ENCODE results near the gene ALMS1.
"Not testable (repeated sequence)": the region's sequence is repeated elsewhere in the genome, so short reads cannot be mapped to it uniquely, and the experiment has no call there.

The ALMS1 gene

DNA sequence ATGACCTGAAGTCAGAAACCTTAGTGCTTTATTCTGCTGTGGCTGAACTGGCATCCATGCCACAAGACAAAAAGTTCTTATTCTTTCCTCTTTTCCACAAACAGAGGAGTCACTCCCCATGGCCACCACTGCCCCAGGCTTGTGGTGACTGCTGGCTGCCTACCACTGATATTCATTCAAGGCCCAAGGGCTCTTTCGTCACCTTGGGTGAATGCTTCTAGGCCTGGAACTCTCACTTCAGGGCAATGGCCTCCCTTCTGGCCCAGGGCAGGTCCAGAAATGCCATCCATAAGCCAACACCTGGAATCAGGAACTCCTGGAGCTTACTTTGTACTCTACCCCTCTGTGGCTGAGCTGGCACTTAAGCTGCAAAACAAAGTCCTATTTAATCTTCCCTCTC lies 146.7 kb downstream of the ALMS1 start:
- TF ChIP-seq, protein P1, sequence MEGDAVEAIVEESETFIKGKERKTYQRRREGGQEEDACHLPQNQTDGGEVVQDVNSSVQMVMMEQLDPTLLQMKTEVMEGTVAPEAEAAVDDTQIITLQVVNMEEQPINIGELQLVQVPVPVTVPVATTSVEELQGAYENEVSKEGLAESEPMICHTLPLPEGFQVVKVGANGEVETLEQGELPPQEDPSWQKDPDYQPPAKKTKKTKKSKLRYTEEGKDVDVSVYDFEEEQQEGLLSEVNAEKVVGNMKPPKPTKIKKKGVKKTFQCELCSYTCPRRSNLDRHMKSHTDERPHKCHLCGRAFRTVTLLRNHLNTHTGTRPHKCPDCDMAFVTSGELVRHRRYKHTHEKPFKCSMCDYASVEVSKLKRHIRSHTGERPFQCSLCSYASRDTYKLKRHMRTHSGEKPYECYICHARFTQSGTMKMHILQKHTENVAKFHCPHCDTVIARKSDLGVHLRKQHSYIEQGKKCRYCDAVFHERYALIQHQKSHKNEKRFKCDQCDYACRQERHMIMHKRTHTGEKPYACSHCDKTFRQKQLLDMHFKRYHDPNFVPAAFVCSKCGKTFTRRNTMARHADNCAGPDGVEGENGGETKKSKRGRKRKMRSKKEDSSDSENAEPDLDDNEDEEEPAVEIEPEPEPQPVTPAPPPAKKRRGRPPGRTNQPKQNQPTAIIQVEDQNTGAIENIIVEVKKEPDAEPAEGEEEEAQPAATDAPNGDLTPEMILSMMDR (IDR thresholded peaks at IDR 0.05; ENCODE audit: borderline replicate concordance, control extremely low read depth, extremely low read depth, insufficient read depth, missing control alignments) = no peak
- no peak for DNase-seq (ENCODE audit: low spot score)
- in situ Hi-C loops (cut with MboI; ENCODE audit: low sequenced_read_pairs, unreplicated experiment) = no loop called here

DNA sequence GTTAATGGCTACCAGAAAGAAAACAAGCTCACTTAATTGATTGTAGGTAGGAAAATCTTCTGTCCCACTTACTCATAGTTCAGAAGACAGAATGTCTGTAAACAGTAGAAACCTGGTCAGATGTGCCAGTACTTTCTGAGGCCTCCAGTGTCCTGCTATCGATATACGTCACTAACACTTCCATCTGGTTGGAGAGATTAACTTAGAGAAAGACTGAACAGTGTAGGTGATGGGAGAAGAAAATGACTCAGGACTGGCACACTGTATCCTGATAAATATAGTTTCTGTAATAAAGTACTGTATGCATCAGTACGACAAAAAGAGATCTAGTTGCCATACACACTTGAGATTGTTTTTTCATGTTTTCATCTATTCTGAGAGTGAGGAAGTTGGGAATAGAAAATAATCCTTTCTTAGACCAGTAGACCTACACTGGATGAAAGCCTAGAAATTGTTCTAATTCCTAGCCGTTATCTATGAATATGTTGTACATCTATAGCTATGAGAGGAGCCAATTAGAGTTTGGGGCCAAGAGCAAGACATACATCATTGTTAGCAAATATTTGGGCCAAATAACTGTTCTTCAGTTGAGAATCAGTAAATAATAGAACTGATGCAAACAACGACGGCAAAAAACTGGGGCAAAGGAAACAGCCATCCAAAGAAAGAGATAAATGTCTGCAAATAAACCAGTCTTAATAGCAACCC lies 150.7 kb downstream of the ALMS1 start:
- in situ Hi-C loops (cut with MboI; ENCODE audit: low sequenced_read_pairs, unreplicated experiment) = no loop called here
- TF ChIP-seq, protein P1 (IDR thresholded peaks at IDR 0.05; ENCODE audit: borderline replicate concordance, control extremely low read depth, extremely low read depth, insufficient read depth, missing control alignments) = no peak
- no peak for DNase-seq (ENCODE audit: low spot score)

DNA sequence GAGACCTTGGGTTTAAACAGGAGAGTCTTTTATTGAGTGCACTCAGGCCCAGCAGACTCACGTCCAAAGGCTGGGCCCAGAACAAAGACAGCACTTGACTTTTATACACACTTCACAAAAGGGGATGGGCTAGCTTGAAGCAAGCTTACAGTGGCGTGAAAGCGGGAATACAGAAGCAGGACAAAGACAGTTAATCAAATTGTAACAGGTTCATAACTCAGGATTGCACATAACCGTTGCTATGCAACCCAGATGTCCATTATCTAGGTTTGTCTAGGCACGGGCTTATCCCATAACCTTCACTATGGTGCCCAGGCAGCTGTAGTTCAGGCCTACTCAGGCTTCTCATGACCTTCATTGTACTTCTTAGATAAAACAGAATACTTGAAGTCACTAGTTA lies 175.2 kb downstream of the ALMS1 start:
- DNase-seq (ENCODE audit: low spot score); in situ Hi-C loops (cut with MboI; ENCODE audit: low sequenced_read_pairs, unreplicated experiment): not testable (repeated sequence)

DNA sequence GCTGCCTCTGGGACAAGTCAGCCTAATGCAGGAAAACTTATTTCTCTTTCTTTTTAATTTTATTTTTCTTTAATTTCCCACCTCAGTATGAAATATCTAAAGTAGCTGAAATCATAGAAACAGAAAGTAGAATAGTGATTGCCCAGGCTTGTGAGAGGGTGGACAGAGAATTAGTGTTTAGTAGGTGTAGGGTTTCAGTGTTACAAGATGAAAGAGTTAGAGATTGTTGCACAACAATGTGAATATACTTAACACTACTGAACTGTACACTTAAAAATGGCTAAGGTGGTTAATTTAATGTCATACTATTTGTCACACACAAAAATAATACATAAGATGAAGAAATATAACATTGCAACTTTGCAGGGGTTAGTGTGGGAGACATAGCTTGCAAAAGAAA lies 175.8 kb downstream of the ALMS1 start:
- in situ Hi-C loops (cut with MboI; ENCODE audit: low sequenced_read_pairs, unreplicated experiment) = no loop called here
- TF ChIP-seq, protein P1 (IDR thresholded peaks at IDR 0.05; ENCODE audit: borderline replicate concordance, control extremely low read depth, extremely low read depth, insufficient read depth, missing control alignments) = no peak
- DNase-seq (ENCODE audit: low spot score) = no peak

DNA sequence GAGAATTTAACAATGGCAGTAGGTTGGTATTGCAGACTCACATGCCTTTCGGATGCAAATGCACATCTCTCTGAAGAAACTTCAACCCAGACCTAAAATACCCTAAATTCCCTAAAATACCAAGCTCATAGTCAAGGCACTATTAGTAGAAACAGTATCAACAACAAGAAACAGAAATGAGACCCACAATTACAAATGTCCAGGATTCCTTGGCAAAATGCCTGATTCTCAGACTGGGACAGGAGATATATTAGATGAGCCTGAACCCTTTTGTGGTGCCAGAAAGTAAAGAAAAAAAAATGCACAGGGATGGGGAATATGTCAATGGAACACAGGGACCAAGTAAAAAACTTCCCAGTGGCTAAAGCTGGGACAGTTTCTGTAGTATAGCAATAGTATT lies 179.3 kb downstream of the ALMS1 start:
- TF ChIP-seq, protein P1 (IDR thresholded peaks at IDR 0.05; ENCODE audit: borderline replicate concordance, control extremely low read depth, extremely low read depth, insufficient read depth, missing control alignments) = no peak
- in situ Hi-C loops (cut with MboI; ENCODE audit: low sequenced_read_pairs, unreplicated experiment) = no loop called here
- DNase-seq (ENCODE audit: low spot score) = no peak

DNA sequence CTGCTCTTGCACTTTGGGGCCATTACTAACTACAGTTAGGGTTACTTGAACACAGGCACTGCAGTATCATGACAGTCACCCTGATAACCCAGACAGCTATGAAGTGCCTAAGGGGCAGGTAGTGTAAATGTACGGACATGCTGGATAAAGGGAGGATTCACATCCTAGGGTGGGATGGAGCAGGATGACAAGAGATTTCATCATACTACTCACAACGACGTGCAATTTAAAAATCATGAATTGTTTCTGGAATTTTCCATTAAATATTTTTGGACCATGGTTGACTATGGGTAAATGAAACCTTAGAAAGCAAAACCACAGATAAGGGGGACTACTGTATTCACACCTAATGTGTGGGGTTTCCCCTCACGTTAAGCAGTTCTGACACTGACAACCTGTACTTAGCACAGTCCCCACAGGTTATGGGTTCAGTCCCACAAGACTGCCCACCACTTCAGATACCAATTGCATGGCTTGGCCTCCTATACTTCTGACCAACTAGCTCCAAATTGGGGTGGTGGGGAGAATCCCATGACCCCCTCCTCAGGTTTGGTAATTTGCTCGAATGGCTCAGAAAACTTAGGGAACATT lies 180.7 kb downstream of the ALMS1 start:
- TF ChIP-seq, protein P1 (IDR thresholded peaks at IDR 0.05; ENCODE audit: borderline replicate concordance, control extremely low read depth, extremely low read depth, insufficient read depth, missing control alignments) = no peak
- no peak for DNase-seq (ENCODE audit: low spot score)
- in situ Hi-C loops (cut with MboI; ENCODE audit: low sequenced_read_pairs, unreplicated experiment) = no loop called here

DNA sequence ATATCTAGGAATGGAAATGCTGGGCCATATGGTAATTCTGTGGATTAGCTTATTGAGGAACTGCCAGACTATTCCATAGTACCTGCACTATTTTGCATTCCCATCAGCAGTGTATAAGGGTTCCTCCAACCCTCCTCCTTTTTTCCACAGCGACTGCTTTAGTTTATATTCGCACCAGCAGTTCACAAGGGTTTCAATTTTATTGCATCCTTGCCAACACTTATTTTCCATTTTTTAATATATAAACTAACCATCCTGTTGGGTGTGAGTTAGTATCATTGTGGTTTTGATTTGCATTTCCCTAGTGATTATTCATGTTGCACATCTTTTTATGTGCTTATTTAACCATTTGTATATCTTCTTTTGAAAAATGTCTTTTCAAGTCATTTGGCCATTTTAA lies 189.6 kb downstream of the ALMS1 start:
- TF ChIP-seq, protein P1 (IDR thresholded peaks at IDR 0.05; ENCODE audit: borderline replicate concordance, control extremely low read depth, extremely low read depth, insufficient read depth, missing control alignments) = no peak
- in situ Hi-C loops (cut with MboI; ENCODE audit: low sequenced_read_pairs, unreplicated experiment) = no loop called here
- DNase-seq (ENCODE audit: low spot score) = no peak
